GM12878 (cell line): ENCODE data around the gene LPCAT3.
"Not testable (repeated sequence)": the region's sequence is repeated elsewhere in the genome, so short reads cannot be mapped to it uniquely, and the experiment has no call there.

Experiments
- BCL11A ChIP-seq: IDR thresholded peaks from 2 replicates; pipeline ENCODE4 v1.6.1; 2011; ENCODE audit warnings: low read depth, low read length
- CHD1 ChIP-seq: IDR thresholded peaks from 2 replicates; pipeline ENCODE4 v1.6.1; 2012; ENCODE audit warnings: low read depth, low read length, improper control_type of control experiment
- JUND ChIP-seq: IDR thresholded peaks from 2 replicates; pipeline ENCODE4 v1.6.1; 2012; ENCODE audit warnings: low read depth, mild to moderate bottlenecking, low read length, improper control_type of control experiment, moderate library complexity
- POLR2A ChIP-seq: IDR thresholded peaks from 2 replicates; pipeline ENCODE4 v1.6.1; 2011; ENCODE audit warnings: low read depth, mild to moderate bottlenecking, low read length
- ZBED1 ChIP-seq: IDR thresholded peaks from 2 replicates; pipeline ENCODE4 v1.6.1; 2016; ENCODE audit warnings: borderline replicate concordance
- TF ChIP-seq, protein P1 (sequence below), 3 experiments: IDR thresholded peaks in 2 of 3; conservative IDR thresholded peaks in 1 of 3; 2 replicates each; pipeline ENCODE4 v1.5.1; 2011; ENCODE audit warnings: low read depth in 3 of 3, low read length in 3 of 3, mild to moderate bottlenecking in 3 of 3, control low read depth in 2 of 3, moderate library complexity in 2 of 3, inconsistent platforms in 1 of 3, mixed read lengths in 1 of 3; ENCODE audit not compliant: control insufficient read depth in 2 of 3, insufficient read depth in 1 of 3; ENCODE audit errors: extremely low read depth in 1 of 3
- TF ChIP-seq, protein P2 (sequence below): fragments of 450-650 bp; IDR thresholded peaks from 2 replicates; pipeline ENCODE4 v1.6.1; 2017; ENCODE audit warnings: mild to moderate bottlenecking

DNA sequence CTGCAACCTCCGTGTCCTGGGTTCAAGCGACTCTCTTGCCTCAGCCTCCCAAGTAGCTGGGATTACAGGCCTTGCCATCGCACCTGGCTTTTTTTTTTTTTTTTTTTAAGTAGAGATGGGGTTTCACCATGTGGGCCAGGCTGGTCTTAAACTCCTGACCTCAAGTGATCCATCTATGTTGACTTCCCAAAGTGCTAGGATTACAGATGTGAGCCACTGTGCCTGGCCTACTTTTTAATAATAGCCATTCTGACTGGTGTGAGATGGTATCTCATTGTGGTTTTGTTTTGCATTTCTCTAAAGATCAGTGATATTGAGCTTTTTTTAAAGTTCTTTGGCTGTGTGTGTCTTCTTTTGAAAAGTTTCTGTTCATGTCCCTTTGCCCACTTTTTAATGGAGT lies 31.7 kb upstream of the LPCAT3 start:
- not testable (repeated sequence) for TF ChIP-seq CHD1, BCL11A, JUND, ZBED1, POLR2A
- TF ChIP-seq, protein P1, sequence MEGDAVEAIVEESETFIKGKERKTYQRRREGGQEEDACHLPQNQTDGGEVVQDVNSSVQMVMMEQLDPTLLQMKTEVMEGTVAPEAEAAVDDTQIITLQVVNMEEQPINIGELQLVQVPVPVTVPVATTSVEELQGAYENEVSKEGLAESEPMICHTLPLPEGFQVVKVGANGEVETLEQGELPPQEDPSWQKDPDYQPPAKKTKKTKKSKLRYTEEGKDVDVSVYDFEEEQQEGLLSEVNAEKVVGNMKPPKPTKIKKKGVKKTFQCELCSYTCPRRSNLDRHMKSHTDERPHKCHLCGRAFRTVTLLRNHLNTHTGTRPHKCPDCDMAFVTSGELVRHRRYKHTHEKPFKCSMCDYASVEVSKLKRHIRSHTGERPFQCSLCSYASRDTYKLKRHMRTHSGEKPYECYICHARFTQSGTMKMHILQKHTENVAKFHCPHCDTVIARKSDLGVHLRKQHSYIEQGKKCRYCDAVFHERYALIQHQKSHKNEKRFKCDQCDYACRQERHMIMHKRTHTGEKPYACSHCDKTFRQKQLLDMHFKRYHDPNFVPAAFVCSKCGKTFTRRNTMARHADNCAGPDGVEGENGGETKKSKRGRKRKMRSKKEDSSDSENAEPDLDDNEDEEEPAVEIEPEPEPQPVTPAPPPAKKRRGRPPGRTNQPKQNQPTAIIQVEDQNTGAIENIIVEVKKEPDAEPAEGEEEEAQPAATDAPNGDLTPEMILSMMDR (IDR thresholded peaks at IDR 0.05 in 2 of 3, conservative IDR thresholded peaks at IDR 0.05 in 1 of 3; ENCODE audit: control insufficient read depth in 2 of 3, extremely low read depth in 1 of 3, insufficient read depth in 1 of 3, low read depth in 3 of 3, low read length in 3 of 3), result not testable (repeated sequence)
- TF ChIP-seq, protein P2, sequence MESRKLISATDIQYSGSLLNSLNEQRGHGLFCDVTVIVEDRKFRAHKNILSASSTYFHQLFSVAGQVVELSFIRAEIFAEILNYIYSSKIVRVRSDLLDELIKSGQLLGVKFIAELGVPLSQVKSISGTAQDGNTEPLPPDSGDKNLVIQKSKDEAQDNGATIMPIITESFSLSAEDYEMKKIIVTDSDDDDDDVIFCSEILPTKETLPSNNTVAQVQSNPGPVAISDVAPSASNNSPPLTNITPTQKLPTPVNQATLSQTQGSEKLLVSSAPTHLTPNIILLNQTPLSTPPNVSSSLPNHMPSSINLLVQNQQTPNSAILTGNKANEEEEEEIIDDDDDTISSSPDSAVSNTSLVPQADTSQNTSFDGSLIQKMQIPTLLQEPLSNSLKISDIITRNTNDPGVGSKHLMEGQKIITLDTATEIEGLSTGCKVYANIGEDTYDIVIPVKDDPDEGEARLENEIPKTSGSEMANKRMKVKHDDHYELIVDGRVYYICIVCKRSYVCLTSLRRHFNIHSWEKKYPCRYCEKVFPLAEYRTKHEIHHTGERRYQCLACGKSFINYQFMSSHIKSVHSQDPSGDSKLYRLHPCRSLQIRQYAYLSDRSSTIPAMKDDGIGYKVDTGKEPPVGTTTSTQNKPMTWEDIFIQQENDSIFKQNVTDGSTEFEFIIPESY, result not testable (repeated sequence)
